OCI-LY3 (cell line): Measurements from ENCODE around the gene HAPLN1.

Experiments
- H2AFZ ChIP-seq: fragments of 200-600, 300-600 bp; shearing (Covaris generic); 2 replicates; pipeline ENCODE4 v1.6.0; 2014; ENCODE audit warnings: antibody characterized with exemption, low read depth, low read length
- H3K27ac ChIP-seq: fragments of 200-600, 300-600 bp; sonication (generic); 2 replicates; pipeline ENCODE4 v1.5.1; 2014; ENCODE audit warnings: mild to moderate bottlenecking, low read length, moderate library complexity, mixed read lengths
- H3K27me3 ChIP-seq: fragments of 200-600, 300-600 bp; sonication (generic); 2 replicates; pipeline ENCODE4 v1.6.1; 2014; ENCODE audit warnings: low read depth, low read length, mixed read lengths
- H3K36me3 ChIP-seq: fragments of 200-600, 300-600 bp; sonication (generic); replicated peaks from 2 replicates; pipeline ENCODE3; 2014; ENCODE audit warnings: low read depth, low read length, mixed read lengths
- H3K4me1 ChIP-seq: fragments of 300-600, 200-600 bp; sonication (generic); 2 replicates; pipeline ENCODE4 v1.6.1; 2014; ENCODE audit warnings: low read length, mixed read lengths
- H3K4me2 ChIP-seq: fragments of 200-600, 300-600 bp; sonication (generic); 2 replicates; pipeline ENCODE4 v1.6.1; 2014; ENCODE audit warnings: low read length, mixed read lengths
- H3K4me3 ChIP-seq: fragments of 300-600, 200-600 bp; sonication (generic); 2 replicates; pipeline ENCODE4 v1.5.1; 2014; ENCODE audit warnings: antibody characterized with exemption, mild to moderate bottlenecking, low read length, moderate library complexity
- H3K79me2 ChIP-seq: fragments of 300-600, 200-600 bp; shearing (Covaris generic); 2 replicates; pipeline ENCODE4 v1.6.1; 2014; ENCODE audit warnings: mild to moderate bottlenecking, low read length, mixed read lengths
- H3K9ac ChIP-seq: fragments of 300-600, 200-600 bp; shearing (Covaris generic); 2 replicates; pipeline ENCODE4 v1.6.0; 2014; ENCODE audit warnings: mild to moderate bottlenecking, low read length, moderate library complexity
- H3K9me3 ChIP-seq: fragments of 200-600, 300-600 bp; shearing (Covaris generic); 2 replicates; pipeline ENCODE4 v1.6.1; 2014; ENCODE audit warnings: low read length, mixed read lengths; ENCODE audit not compliant: insufficient read depth
- H4K20me1 ChIP-seq: fragments of 200-600, 300-600 bp; sonication (generic); 2 replicates; pipeline ENCODE4 v1.6.1; 2016; ENCODE audit warnings: low read length, mixed read lengths; ENCODE audit not compliant: insufficient read depth
- CTCF ChIP-seq: fragments of 200-600, 300-600 bp; sonication (generic); IDR thresholded peaks from 2 replicates; pipeline ENCODE4 v1.5.1; 2014; ENCODE audit warnings: antibody characterized with exemption, low read length, low read depth
- EZH2phosphoT487 ChIP-seq: fragments of 200-600 bp; shearing (Covaris generic); IDR thresholded peaks from 2 replicates; pipeline ENCODE4 v1.6.1; 2018; ENCODE audit warnings: antibody characterized with exemption, mixed run types, low read depth

Gene HAPLN1

GRCh38 chr5:83752700-83753099 is 32.0 kb upstream of the HAPLN1 start:
- TF ChIP-seq CTCF = no peak
- Histone ChIP-seq H3K4me1 (no peaks in the 10 kb centered on the region), H2AFZ (no peak overlapping the region), H3K4me3 (no peak overlapping the region), H3K27ac (no peak overlapping the region), H3K4me2 (no peak overlapping the region), H3K79me2 (no peaks in the 10 kb centered on the region), H3K27me3 (no peaks in the 10 kb centered on the region), H4K20me1 (no peaks in the 10 kb centered on the region), H3K9ac (no peak overlapping the region), H3K36me3 (no peaks in the 10 kb centered on the region), H3K9me3 (no peaks in the 10 kb centered on the region)

GRCh38 chr5:83751201-83751600 is 30.5 kb upstream of the HAPLN1 start:
- no peaks in the 10 kb centered on the region for H3K9me3 ChIP-seq
- H3K4me3 ChIP-seq = no peak overlapping the region
- H3K36me3 ChIP-seq = no peaks in the 10 kb centered on the region
- TF ChIP-seq EZH2phosphoT487 (no peak), CTCF (no peak)
- no peaks in the 10 kb centered on the region for H3K27me3 ChIP-seq
- no peak overlapping the region for H2AFZ ChIP-seq
- H3K27ac ChIP-seq = no peak overlapping the region
- H3K4me1 ChIP-seq = no peaks in the 10 kb centered on the region
- no peak overlapping the region for H3K9ac ChIP-seq
- H4K20me1 ChIP-seq = no peaks in the 10 kb centered on the region
- H3K4me2 ChIP-seq = no peak overlapping the region
- H3K79me2 ChIP-seq = no peaks in the 10 kb centered on the region

- no peak overlapping the region for H3K4me2 ChIP-seq
These were observed 30.1 kb upstream of the HAPLN1 start for GRCh38 chr5:83750749-83751148.

GRCh38 chr5:83745816-83746215 is 25.2 kb upstream of the HAPLN1 start:
- H4K20me1 ChIP-seq = no peaks in the 10 kb centered on the region
- H3K9ac ChIP-seq = no peak overlapping the region
- no peak overlapping the region for H2AFZ ChIP-seq
- H3K79me2 ChIP-seq = no peaks in the 10 kb centered on the region
- no peaks in the 10 kb centered on the region for H3K9me3 ChIP-seq
- no peak overlapping the region for H3K4me3 ChIP-seq
- no peaks in the 10 kb centered on the region for H3K27me3 ChIP-seq
- H3K4me2 ChIP-seq = no peak overlapping the region
- H3K4me1 ChIP-seq = peaks cover 5% of the 10 kb centered on the region
- no peaks in the 10 kb centered on the region for H3K36me3 ChIP-seq
- no peak overlapping the region for H3K27ac ChIP-seq
- TF ChIP-seq EZH2phosphoT487 = no peak
- TF ChIP-seq CTCF = no peak

More at GRCh38 chr5:83750749-83751148, 30.1 kb upstream of the HAPLN1 start:
- H3K27me3 ChIP-seq = no peaks in the 10 kb centered on the region
- H3K27ac ChIP-seq = no peak overlapping the region
- no peaks in the 10 kb centered on the region for H3K79me2 ChIP-seq
- TF ChIP-seq EZH2phosphoT487 (no peak), CTCF (no peak)
- no peaks in the 10 kb centered on the region for H3K4me1 ChIP-seq
- no peaks in the 10 kb centered on the region for H3K9me3 ChIP-seq
- H4K20me1 ChIP-seq = no peaks in the 10 kb centered on the region
- H3K4me3 ChIP-seq = no peak overlapping the region
- no peaks in the 10 kb centered on the region for H3K36me3 ChIP-seq
- no peak overlapping the region for H3K9ac ChIP-seq
- H2AFZ ChIP-seq = no peak overlapping the region
